Measurements from ENCODE around the gene STK32B. TPM values are rescaled to one million over a fixed set of nuclear protein-coding genes. Genes with fewer than 3 reads are reported as not detected.
"Not testable (repeated sequence)": the region's sequence is repeated elsewhere in the genome, so short reads cannot be mapped to it uniquely, and the experiment has no call there.

The STK32B gene
- total and polyA plus RNA-seq, 2 experiments from 2014 or later, result not detected

- H3K4me1 ChIP-seq (ENCODE audit: low read depth), result no peaks in the 10 kb centered on the region
- H3K27me3 ChIP-seq, result no peaks in the 10 kb centered on the region
- H3K27ac ChIP-seq, result no peak overlapping the region
- no peak for DNase-seq (ENCODE audit: low read depth in 1 of 2, low spot score in 1 of 2)
- no peak overlapping the region for H3K4me3 ChIP-seq
- no peak for TF ChIP-seq CTCF (IDR thresholded peaks at IDR 0.05; ENCODE audit: low read depth, low read length)
- no peaks in the 10 kb centered on the region for H3K9me3 ChIP-seq (ENCODE audit: low read depth)
- H3K36me3 ChIP-seq, result no peaks in the 10 kb centered on the region
Measured at GRCh38 chr4:5292101-5292500, 240.8 kb downstream of the STK32B start.

GRCh38 chr4:5298000-5298787, 246.9 kb downstream of the STK32B start:
- DNase-seq (ENCODE audit: low read depth in 1 of 2, low spot score in 1 of 2); H3K27ac ChIP-seq; H3K27me3 ChIP-seq; H3K4me1 ChIP-seq (ENCODE audit: low read depth); H3K9me3 ChIP-seq (ENCODE audit: low read depth); H3K36me3 ChIP-seq; H3K4me3 ChIP-seq: not testable (repeated sequence)

- H3K9me3 ChIP-seq (ENCODE audit: low read depth), result no peaks in the 10 kb centered on the region
- TF ChIP-seq CTCF (IDR thresholded peaks at IDR 0.05; ENCODE audit: low read depth, low read length), result no peak
Measured at GRCh38 chr4:5300283-5300682, 249.0 kb downstream of the STK32B start.

GRCh38 chr4:5307928-5308327, 256.6 kb downstream of the STK32B start:
- DNase-seq (ENCODE audit: low read depth in 1 of 2, low spot score in 1 of 2), result no peak
- Histone ChIP-seq H3K27ac (no peak overlapping the region), H3K4me3 (no peak overlapping the region), H3K36me3 (no peaks in the 10 kb centered on the region), H3K27me3 (no peaks in the 10 kb centered on the region), H3K4me1 (ENCODE audit: low read depth) (no peaks in the 10 kb centered on the region), H3K9me3 (ENCODE audit: low read depth) (no peaks in the 10 kb centered on the region)
- TF ChIP-seq CTCF (IDR thresholded peaks at IDR 0.05; ENCODE audit: low read depth, low read length), result no peak

More at GRCh38 chr4:5300283-5300682, 249.0 kb downstream of the STK32B start:
- no peak overlapping the region for H3K4me3 ChIP-seq
- no peaks in the 10 kb centered on the region for H3K36me3 ChIP-seq
- DNase-seq (ENCODE audit: low read depth in 1 of 2, low spot score in 1 of 2), result no peak
- no peaks in the 10 kb centered on the region for H3K27me3 ChIP-seq
- no peaks in the 10 kb centered on the region for H3K4me1 ChIP-seq (ENCODE audit: low read depth)
- H3K27ac ChIP-seq, result no peak overlapping the region

GRCh38 chr4:5322321-5322720, 271.0 kb downstream of the STK32B start:
- H3K9me3 ChIP-seq (ENCODE audit: low read depth), result no peaks in the 10 kb centered on the region

More at GRCh38 chr4:5322321-5322720, 271.0 kb downstream of the STK32B start:
- H3K27me3 ChIP-seq, result no peaks in the 10 kb centered on the region
- TF ChIP-seq CTCF (IDR thresholded peaks at IDR 0.05; ENCODE audit: low read depth, low read length), result no peak
- H3K4me3 ChIP-seq, result no peak overlapping the region
- H3K27ac ChIP-seq, result no peak overlapping the region
- DNase-seq (ENCODE audit: low read depth in 1 of 2, low spot score in 1 of 2), result no peak
- H3K4me1 ChIP-seq (ENCODE audit: low read depth), result no peaks in the 10 kb centered on the region
- H3K36me3 ChIP-seq, result no peaks in the 10 kb centered on the region

Data from cardiac muscle cell (in vitro differentiated cells and primary cell).